GM10847 (cell line): ENCODE data around the gene CERS6.

Experiments
- POLR2A ChIP-seq: IDR thresholded peaks from 2 replicates; pipeline ENCODE4 v1.6.1; 2011; ENCODE audit not compliant: insufficient read length; ENCODE audit errors: extremely low read depth

Gene CERS6

GRCh38 chr2:168455645-168456520 is at the start of gene CERS6:
TSS of gene CERS6 (plus strand) at chr2:168456272. CDS start at chr2:168456449, 177 bp downstream.
- TF ChIP-seq POLR2A = peak; percentile 91

- no peak for TF ChIP-seq POLR2A
Measured at GRCh38 chr2:168416555-168416954, 39.5 kb upstream of the CERS6 start.

- no peak for TF ChIP-seq POLR2A
Measured at GRCh38 chr2:168422584-168422983, 33.5 kb upstream of the CERS6 start.

GRCh38 chr2:168424112-168424951 is 31.7 kb upstream of the CERS6 start:
- no peak for TF ChIP-seq POLR2A

- no peak for TF ChIP-seq POLR2A
Measured at GRCh38 chr2:168424971-168425370, 31.1 kb upstream of the CERS6 start.

GRCh38 chr2:168426861-168427260 is 29.2 kb upstream of the CERS6 start:
- TF ChIP-seq POLR2A = no peak

- no peak for TF ChIP-seq POLR2A
Measured at GRCh38 chr2:168427451-168427850, 28.6 kb upstream of the CERS6 start.

GRCh38 chr2:168428431-168428830 is 27.6 kb upstream of the CERS6 start:
- no peak for TF ChIP-seq POLR2A

- no peak for TF ChIP-seq POLR2A
Measured at GRCh38 chr2:168429988-168430387, 26.1 kb upstream of the CERS6 start.

GRCh38 chr2:168430431-168430830 is 25.6 kb upstream of the CERS6 start:
- TF ChIP-seq POLR2A = no peak

GRCh38 chr2:168431301-168432024 is 24.6 kb upstream of the CERS6 start:
- no peak for TF ChIP-seq POLR2A

GRCh38 chr2:168432100-168432499 is 24.0 kb upstream of the CERS6 start:
- TF ChIP-seq POLR2A = no peak

- TF ChIP-seq POLR2A = no peak
Measured at GRCh38 chr2:168432565-168433186, 23.4 kb upstream of the CERS6 start.

GRCh38 chr2:168433527-168433926 is 22.5 kb upstream of the CERS6 start:
- no peak for TF ChIP-seq POLR2A

GRCh38 chr2:168434146-168434545 is 21.9 kb upstream of the CERS6 start:
- no peak for TF ChIP-seq POLR2A

GRCh38 chr2:168436840-168437239 is 19.2 kb upstream of the CERS6 start:
- no peak for TF ChIP-seq POLR2A

GRCh38 chr2:168438553-168438952 is 17.5 kb upstream of the CERS6 start:
- no peak for TF ChIP-seq POLR2A
